Fibroblast of lung (primary cell): ENCODE measurements around the gene WHAMM.

Experiments
- EZH2 ChIP-seq: IDR thresholded peaks from 2 replicates; pipeline ENCODE4 v1.5.1; 2012; ENCODE audit warnings: low read length, control low read depth, mild to moderate bottlenecking; ENCODE audit errors: missing control alignments
- TF ChIP-seq, protein P1 (sequence below), 2 donors: IDR thresholded peaks in 1 of 2; conservative IDR thresholded peaks in 1 of 2; 1 replicate in 1 of 2; 2 replicates in 1 of 2; pipeline ENCODE4 v1.5.1; 2011 to 2012; ENCODE audit warnings: low read length in 2 of 2, control low read depth in 1 of 2, inconsistent platforms in 1 of 2, low read depth in 1 of 2, mild to moderate bottlenecking in 1 of 2

DNA sequence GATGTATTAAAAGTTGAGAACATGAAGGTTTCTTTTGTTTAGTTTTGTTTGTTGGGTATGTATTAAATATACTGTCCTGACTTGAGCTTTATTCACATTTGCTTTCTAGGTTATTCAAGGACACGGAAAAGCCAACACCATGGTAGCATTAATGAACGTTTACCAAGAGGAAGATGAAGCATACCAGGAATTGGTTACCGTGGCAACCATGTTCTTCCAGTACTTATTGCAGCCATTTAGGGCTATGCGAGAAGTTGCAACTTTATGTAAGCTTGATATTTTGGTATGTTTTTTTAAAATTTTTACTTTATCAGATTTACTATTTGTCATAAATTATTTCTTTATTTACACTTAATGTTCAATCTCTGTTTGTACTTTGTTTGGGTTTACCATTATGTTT is 3.6 kb downstream of the WHAMM start:
- TF ChIP-seq, protein P1, sequence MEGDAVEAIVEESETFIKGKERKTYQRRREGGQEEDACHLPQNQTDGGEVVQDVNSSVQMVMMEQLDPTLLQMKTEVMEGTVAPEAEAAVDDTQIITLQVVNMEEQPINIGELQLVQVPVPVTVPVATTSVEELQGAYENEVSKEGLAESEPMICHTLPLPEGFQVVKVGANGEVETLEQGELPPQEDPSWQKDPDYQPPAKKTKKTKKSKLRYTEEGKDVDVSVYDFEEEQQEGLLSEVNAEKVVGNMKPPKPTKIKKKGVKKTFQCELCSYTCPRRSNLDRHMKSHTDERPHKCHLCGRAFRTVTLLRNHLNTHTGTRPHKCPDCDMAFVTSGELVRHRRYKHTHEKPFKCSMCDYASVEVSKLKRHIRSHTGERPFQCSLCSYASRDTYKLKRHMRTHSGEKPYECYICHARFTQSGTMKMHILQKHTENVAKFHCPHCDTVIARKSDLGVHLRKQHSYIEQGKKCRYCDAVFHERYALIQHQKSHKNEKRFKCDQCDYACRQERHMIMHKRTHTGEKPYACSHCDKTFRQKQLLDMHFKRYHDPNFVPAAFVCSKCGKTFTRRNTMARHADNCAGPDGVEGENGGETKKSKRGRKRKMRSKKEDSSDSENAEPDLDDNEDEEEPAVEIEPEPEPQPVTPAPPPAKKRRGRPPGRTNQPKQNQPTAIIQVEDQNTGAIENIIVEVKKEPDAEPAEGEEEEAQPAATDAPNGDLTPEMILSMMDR (conservative IDR thresholded peaks at IDR 0.05 in 1 of 2, IDR thresholded peaks at IDR 0.05 in 1 of 2; ENCODE audit: low read depth in 1 of 2, low read length in 2 of 2) = no peak
- TF ChIP-seq EZH2 = no peak
